Myocyte (in vitro differentiated cells): ENCODE results near the gene KLRG1. TPM values are rescaled to one million over a fixed set of nuclear protein-coding genes. Genes with fewer than 3 reads are reported as not detected.
A peak's percentile ranks its signal among the peaks of the same experiment; 100 is the strongest.

Experiments
- DNase-seq: peaks from one replicate; pipeline ENCODE4 v3.0.0-alpha.2; 2012; ENCODE audit warnings: low read depth
- total RNA-seq: library from RNA; depleted of rRNA; stranded (reverse); fragments of >200 nt; gene quantifications from 2 replicates; pipeline ENCODE4 v1.2.3, GENCODE V29; 2014

Gene KLRG1
- total RNA-seq, 1 donor from 2014 or later = 6.0 TPM

DNA sequence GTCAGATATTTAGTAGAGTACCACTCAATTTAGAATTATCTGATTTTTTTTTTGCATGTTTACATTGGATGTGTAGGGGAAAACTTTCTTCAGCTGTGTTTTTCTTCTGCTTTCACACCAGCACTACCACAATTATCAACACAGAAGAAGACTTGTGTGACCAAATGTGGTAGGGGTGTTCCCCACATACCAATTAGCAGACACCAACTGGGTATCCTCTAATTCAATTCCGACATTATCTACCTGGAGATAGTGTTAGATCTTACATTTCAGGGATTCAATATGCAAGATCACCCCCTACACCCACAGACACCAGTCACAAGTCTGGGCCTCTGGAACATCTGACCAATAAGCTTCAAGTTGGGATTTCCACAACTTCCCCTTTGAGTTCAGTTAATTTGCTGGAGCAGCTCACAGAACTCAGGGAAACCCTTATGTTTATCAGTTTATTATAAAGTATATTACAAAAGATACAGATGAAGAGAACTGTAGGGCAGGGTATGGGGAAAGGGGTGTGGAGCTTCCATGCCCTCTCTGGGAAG is 4.1 kb upstream of the KLRG1 start:
- no peak for DNase-seq

GRCh38 chr12:8987163-8987562 is 2.2 kb upstream of the KLRG1 start:
- DNase-seq = no peak

DNA sequence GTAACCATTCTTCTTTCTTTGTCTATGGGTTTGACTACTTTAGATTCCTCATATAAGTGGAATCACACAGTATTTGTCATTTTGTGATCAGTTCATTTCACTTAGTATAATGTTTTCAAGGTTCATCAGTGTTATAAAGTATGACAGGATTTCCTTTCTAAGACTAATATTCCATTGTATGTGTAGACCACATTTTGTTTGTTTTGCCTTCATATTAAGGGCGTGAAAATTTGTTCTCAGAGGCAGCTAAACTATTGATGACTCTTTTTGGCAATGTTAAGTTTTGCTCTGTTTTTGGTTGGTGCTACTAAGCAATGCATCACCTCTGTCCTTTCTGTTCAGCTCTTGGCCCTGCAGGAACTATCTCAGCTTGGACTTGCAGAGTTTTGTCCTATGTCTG is 1.7 kb upstream of the KLRG1 start:
- DNase-seq = no peak

DNA sequence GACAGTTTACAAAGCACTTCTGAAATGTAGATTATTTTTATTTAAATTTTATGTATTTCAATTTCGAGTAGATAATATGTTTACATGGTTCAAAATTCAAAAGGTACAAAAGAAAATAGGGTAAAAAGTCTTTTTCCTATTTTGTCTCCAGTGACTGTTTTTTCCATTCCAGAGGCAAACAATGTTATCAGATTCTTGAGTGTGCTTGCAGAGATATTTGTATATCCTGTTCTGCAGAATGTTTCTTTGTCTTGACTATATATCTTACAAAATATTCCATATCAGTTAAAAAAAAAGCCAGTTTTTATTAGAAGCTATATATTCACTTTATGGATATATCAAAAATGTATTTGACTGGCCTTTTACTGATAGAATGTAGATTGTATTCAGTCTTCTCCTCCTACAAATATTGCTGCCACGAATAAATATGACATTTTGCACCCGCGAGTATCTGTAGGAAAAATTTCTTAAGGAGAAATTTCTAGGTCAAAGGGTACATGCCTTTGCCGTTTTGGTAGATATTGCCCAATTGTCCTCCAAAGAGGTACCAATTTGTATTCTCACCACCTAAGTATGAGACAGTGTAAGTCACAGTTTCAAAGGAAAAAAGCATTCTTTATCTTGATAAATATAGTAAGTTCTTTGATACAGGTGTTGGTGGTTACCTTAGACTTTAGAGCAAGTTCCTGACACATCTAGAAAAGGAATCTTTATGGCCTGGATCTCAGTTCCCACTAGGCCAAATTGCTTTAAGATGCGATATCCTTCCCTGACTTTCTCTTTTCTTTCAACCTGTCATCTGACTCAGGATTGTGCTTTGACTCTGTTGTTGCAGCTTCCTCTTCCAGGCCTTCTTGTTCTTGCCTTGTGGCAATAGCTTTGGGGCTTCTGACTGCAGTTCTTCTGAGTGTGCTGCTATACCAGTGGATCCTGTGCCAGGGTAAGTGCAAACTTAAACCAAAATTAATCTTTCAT is 2.3 kb downstream of the KLRG1 start:
- no peak for DNase-seq

DNA sequence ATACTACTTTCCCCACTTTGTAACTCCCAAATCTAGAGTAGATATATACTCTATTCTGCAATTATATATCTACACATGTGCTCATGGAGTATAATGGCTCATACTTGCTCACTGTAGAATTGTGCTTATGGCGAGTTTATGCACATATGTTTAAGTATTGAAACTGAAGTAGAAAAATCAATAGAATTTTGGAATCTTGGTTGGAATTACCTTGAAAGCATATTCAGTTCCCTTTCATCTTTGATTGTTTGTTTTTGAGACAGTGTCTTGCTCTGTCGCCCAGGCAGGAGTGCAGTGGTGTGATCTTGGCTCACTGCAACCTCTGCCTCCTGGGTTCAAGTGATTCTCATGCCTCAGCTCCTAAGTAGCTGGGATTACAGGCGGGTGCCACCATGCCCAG is 4.5 kb downstream of the KLRG1 start:
- DNase-seq = no peak

GRCh38 chr12:8995021-8995775 is 5.9 kb downstream of the KLRG1 start:
- DNase-seq = peak; percentile 19

DNA sequence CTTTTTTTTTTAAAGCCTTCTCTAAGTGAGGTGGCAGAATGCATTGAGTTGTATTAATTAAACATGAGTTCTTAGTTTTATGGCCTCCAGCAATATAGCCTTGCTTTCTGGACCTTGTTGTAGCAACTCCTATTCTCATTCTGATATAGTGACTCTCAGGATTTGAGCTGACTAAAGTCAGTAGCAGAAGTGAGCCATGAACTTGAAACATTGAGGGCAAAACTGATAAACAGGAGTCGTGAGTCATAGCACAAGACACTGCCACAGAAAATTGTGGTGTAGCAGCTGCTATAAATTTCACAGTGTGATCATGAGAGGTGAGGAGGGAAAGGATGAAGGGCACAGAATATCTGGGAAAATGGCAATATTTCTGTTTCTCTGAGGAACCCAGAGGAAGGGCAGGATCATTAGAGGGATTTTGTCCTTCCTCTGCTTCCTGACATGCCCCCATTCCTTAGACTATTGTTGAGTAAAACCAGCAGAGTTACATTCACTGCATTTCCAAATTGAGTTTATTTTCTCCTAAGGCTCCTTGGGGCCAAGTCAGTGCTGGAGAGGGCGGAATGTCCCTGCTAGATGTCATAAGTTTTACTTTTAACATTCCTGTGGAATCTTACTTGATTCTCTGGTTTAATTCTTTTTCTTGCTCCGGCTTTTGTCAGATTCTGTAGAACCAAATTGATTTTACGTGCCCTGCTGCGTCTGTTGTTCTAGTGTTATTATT is 7.5 kb downstream of the KLRG1 start:
- DNase-seq = peak; percentile 79

GRCh38 chr12:9001233-9001632 is 11.9 kb downstream of the KLRG1 start:
- no peak for DNase-seq

GRCh38 chr12:9002335-9002734 is 13.0 kb downstream of the KLRG1 start:
- DNase-seq = no peak

- no peak for DNase-seq
These were observed 33.2 kb downstream of the KLRG1 start for GRCh38 chr12:9022592-9022991.

GRCh38 chr12:9024512-9024911 is 35.2 kb downstream of the KLRG1 start:
- no peak for DNase-seq

- DNase-seq = no peak
These were observed 38.1 kb downstream of the KLRG1 start for GRCh38 chr12:9027161-9028059.

GRCh38 chr12:9030776-9031175 is 41.4 kb downstream of the KLRG1 start:
- no peak for DNase-seq

DNA sequence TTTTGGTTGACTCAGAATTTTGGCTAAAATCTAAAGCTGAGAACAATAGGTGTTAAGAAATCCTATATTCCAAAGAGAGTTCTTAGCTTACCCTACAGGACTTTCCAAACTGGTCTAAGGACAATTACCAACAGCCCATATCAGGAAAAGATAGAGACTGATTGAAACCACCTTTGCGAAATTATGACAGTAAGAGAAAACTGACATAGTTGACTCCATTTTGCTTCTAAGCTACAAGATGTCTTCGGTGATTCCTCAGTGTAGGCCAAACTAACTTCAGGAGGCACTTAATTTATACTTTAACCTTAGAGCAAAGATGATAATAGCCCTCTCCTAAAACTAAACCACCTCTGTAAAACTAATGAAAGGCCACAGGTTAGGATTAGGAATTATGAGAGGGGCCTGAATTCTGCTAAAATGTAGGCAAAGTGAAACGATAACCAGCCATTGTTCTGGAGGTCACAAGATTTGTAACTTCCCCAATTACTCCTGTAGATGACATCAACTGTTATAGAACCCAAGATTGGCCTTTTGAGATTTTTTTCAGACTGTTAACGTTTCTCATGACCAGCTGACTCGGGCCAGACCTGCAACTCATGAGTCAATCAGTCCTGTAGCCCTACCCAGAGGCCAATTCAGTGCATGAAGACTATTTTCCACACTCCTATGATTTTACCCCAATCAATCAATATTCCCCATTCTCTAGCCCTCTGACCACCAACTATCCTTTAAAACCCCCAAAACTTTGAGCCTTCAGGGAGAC is 43.0 kb downstream of the KLRG1 start:
- no peak for DNase-seq

GRCh38 chr12:9033265-9033887 is 44.0 kb downstream of the KLRG1 start:
- DNase-seq = no peak

GRCh38 chr12:9034095-9034494 is 44.7 kb downstream of the KLRG1 start:
- no peak for DNase-seq

GRCh38 chr12:9036227-9036626 is 46.9 kb downstream of the KLRG1 start:
- no peak for DNase-seq

- DNase-seq = no peak
These were observed 48.1 kb downstream of the KLRG1 start for GRCh38 chr12:9037431-9037830.

- peak; percentile 66 for DNase-seq
These were observed 50.1 kb downstream of the KLRG1 start for GRCh38 chr12:9039397-9039977.
